Mucosa of rectum (tissue), 2 donors: ENCODE results near the gene DCXR.

ENCODE experiments used
- H3K27ac ChIP-seq, 2 donors: one replicate each; pipeline ENCODE4 v1.7.0; 2013; ENCODE audit warnings: inconsistent platforms in 2 of 2, low read depth in 2 of 2, low read length in 2 of 2
- H3K27me3 ChIP-seq, 2 donors: one replicate each; pipeline ENCODE4 v1.7.0; 2013; ENCODE audit warnings: low read length in 2 of 2; ENCODE audit not compliant: control insufficient read depth in 2 of 2, insufficient read depth in 2 of 2
- H3K36me3 ChIP-seq, 2 donors: one replicate each; pipeline ENCODE4 v1.7.0; 2013; ENCODE audit warnings: low read length in 2 of 2; ENCODE audit not compliant: control insufficient read depth in 2 of 2, insufficient read depth in 2 of 2
- H3K4me1 ChIP-seq, 2 donors: one replicate each; pipeline ENCODE4 v1.7.0; 2013; ENCODE audit warnings: low read length in 2 of 2, mild to moderate bottlenecking in 1 of 2; ENCODE audit not compliant: control insufficient read depth in 2 of 2, insufficient read depth in 2 of 2
- H3K4me3 ChIP-seq, 2 donors: one replicate each; pipeline ENCODE4 v1.7.0; 2013; ENCODE audit warnings: low read length in 2 of 2
- H3K9ac ChIP-seq, 2 donors: one replicate each; pipeline ENCODE4 v1.7.0; 2013; ENCODE audit warnings: low read length in 2 of 2, low read depth in 1 of 2, mild to moderate bottlenecking in 1 of 2
- H3K9me3 ChIP-seq, 2 donors: one replicate each; pipeline ENCODE4 v1.7.0; 2013; ENCODE audit warnings: low read length in 2 of 2; ENCODE audit not compliant: control insufficient read depth in 2 of 2
- donor health status: healthy.
- donor health status: Normal muscosa, but diverticular disease.

The DCXR gene

GRCh38 chr17:82003411-82004381 is 33.8 kb downstream of the DCXR start:
- Histone ChIP-seq H3K27ac (no peak overlapping the region), H3K4me1 (no peaks in the 10 kb centered on the region), H3K4me3 (no peak overlapping the region), H3K36me3 (no peaks in the 10 kb centered on the region), H3K9ac (no peak overlapping the region), H3K27me3 (no peaks in the 10 kb centered on the region), H3K9me3 (no peaks in the 10 kb centered on the region)

GRCh38 chr17:82001571-82002056 is 35.9 kb downstream of the DCXR start:
- H3K36me3 ChIP-seq, result peaks cover 0 to 2% of the 10 kb centered on the region in 2 donors
- no peak overlapping the region for H3K9ac ChIP-seq
- H3K4me1 ChIP-seq, result no peaks in the 10 kb centered on the region
- no peaks in the 10 kb centered on the region for H3K27me3 ChIP-seq
- H3K9me3 ChIP-seq, result no peaks in the 10 kb centered on the region
- no peak overlapping the region for H3K27ac ChIP-seq
- H3K4me3 ChIP-seq, result no peak overlapping the region

- H3K27me3 ChIP-seq, result no peaks in the 10 kb centered on the region
- H3K4me3 ChIP-seq, result no peak overlapping the region
- peaks cover 0 to 2% of the 10 kb centered on the region in 2 donors for H3K36me3 ChIP-seq
- H3K27ac ChIP-seq, result no peak overlapping the region
- no peaks in the 10 kb centered on the region for H3K9me3 ChIP-seq
- H3K9ac ChIP-seq, result no peak overlapping the region
- no peaks in the 10 kb centered on the region for H3K4me1 ChIP-seq
Measured at GRCh38 chr17:82000803-82001570, 36.5 kb downstream of the DCXR start.

GRCh38 chr17:81999976-82000802 is 37.3 kb downstream of the DCXR start:
- H3K36me3 ChIP-seq, result peaks cover 0 to 2% of the 10 kb centered on the region in 2 donors
- no peaks in the 10 kb centered on the region for H3K9me3 ChIP-seq
- H3K4me1 ChIP-seq, result no peaks in the 10 kb centered on the region
- H3K27me3 ChIP-seq, result no peaks in the 10 kb centered on the region
- H3K27ac ChIP-seq, result no peak overlapping the region
- H3K4me3 ChIP-seq, result no peak overlapping the region
- no peak overlapping the region for H3K9ac ChIP-seq

- Histone ChIP-seq H3K9ac (no peak overlapping the region), H3K27me3 (no peaks in the 10 kb centered on the region), H3K4me1 (no peaks in the 10 kb centered on the region), H3K36me3 (peaks cover 0 to 2% of the 10 kb centered on the region in 2 donors), H3K4me3 (no peak overlapping the region), H3K27ac (no peak overlapping the region), H3K9me3 (no peaks in the 10 kb centered on the region)
Measured at GRCh38 chr17:81999587-81999975, 37.9 kb downstream of the DCXR start.

- no peaks in the 10 kb centered on the region for H3K27me3 ChIP-seq
- no peak overlapping the region for H3K4me3 ChIP-seq
- H3K9me3 ChIP-seq, result no peaks in the 10 kb centered on the region
- peaks cover 0 to 2% of the 10 kb centered on the region in 2 donors for H3K36me3 ChIP-seq
- no peak overlapping the region for H3K27ac ChIP-seq
- no peak overlapping the region for H3K9ac ChIP-seq
- no peaks in the 10 kb centered on the region for H3K4me1 ChIP-seq
Measured at GRCh38 chr17:81998691-81999438, 38.6 kb downstream of the DCXR start.

GRCh38 chr17:81998212-81998611 is 39.3 kb downstream of the DCXR start:
- no peaks in the 10 kb centered on the region for H3K27me3 ChIP-seq
- no peak overlapping the region for H3K9ac ChIP-seq
- H3K4me1 ChIP-seq, result no peaks in the 10 kb centered on the region
- no peak overlapping the region for H3K27ac ChIP-seq
- no peaks in the 10 kb centered on the region for H3K9me3 ChIP-seq
- peaks cover 0 to 2% of the 10 kb centered on the region in 2 donors for H3K36me3 ChIP-seq
- no peak overlapping the region for H3K4me3 ChIP-seq

GRCh38 chr17:81996757-81997441 is 40.6 kb downstream of the DCXR start:
- Histone ChIP-seq H3K4me1 (peaks cover 4 to 9% of the 10 kb centered on the region in 2 donors), H3K9me3 (no peaks in the 10 kb centered on the region), H3K4me3 (no peak overlapping the region), H3K27ac (no peak overlapping the region), H3K27me3 (no peaks in the 10 kb centered on the region), H3K36me3 (peaks cover 0 to 2% of the 10 kb centered on the region in 2 donors), H3K9ac (no peak overlapping the region)
